MCF 10A (cell line): ENCODE measurements around the gene UBXN6. TPM values are rescaled to one million over a fixed set of nuclear protein-coding genes. Genes with fewer than 3 reads are reported as not detected.

Experiments
- Bru-seq: library from RNA; stranded (reverse); fragments of 400-500 nt; gene quantifications from one replicate; lab custom pipeline; 2021; lab: Mats Ljungman, UMichigan
- BruChase-seq, 2 experiments: library from RNA; stranded (reverse); fragments of 400-500 nt; gene quantifications; one replicate each; lab custom pipeline; 2021; lab: Mats Ljungman, UMichigan
- BruUV-seq: library from RNA; stranded (reverse); fragments of 400-500 nt; replicated peaks from 2 replicates; lab custom pipeline; 2021; lab: Mats Ljungman, UMichigan
- CTCF ChIA-PET: fragments of 300-600 bp; sonication (Branson Sonifier 250); formaldehyde crosslinking; extraction: SDS; loops from one replicate; lab custom pipeline; 2021; ENCODE audit warnings: antibody characterized with exemption, inconsistent platforms; lab: Yijun Ruan, JAX
- POLR2A ChIA-PET: fragments of 300-600, 350-650 bp; sonication (Branson Sonifier 250); formaldehyde crosslinking; extraction: SDS; loops from one replicate; lab custom pipeline; 2020; ENCODE audit warnings: antibody characterized with exemption, inconsistent platforms; lab: Yijun Ruan, JAX
- DNase-seq: peaks from one replicate; pipeline ENCODE4 v3.0.0-alpha.2; 2018; ENCODE audit not compliant: unreplicated experiment
- H3K27ac Mint-ChIP-seq: one replicate; pipeline ENCODE4 v1.8.0; 2022; ENCODE audit warnings: mild to moderate bottlenecking, low read depth, mixed read lengths; ENCODE audit not compliant: unreplicated experiment
- H3K27me3 Mint-ChIP-seq: one replicate; pipeline ENCODE4 v1.8.0; 2022; ENCODE audit warnings: mixed read lengths; ENCODE audit not compliant: insufficient read depth, unreplicated experiment
- H3K36me3 Mint-ChIP-seq: one replicate; pipeline ENCODE4 v1.8.0; 2022; ENCODE audit warnings: mild to moderate bottlenecking, moderate library complexity, mixed read lengths; ENCODE audit not compliant: insufficient read depth, unreplicated experiment
- H3K4me1 Mint-ChIP-seq: one replicate; pipeline ENCODE4 v1.8.0; 2022; ENCODE audit warnings: mixed read lengths; ENCODE audit not compliant: insufficient read depth, unreplicated experiment
- H3K4me3 Mint-ChIP-seq: one replicate; pipeline ENCODE4 v1.8.0; 2022; ENCODE audit warnings: mild to moderate bottlenecking, moderate library complexity, mixed read lengths; ENCODE audit not compliant: unreplicated experiment
- H3K9me3 Mint-ChIP-seq: one replicate; pipeline ENCODE4 v1.8.0; 2022; ENCODE audit warnings: mixed read lengths; ENCODE audit not compliant: unreplicated experiment
- intact Hi-C: fragments of 100-400 bp; cut with micrococcal nuclease; formaldehyde crosslinking; loops from 2 replicates; pipeline ENCODE4 v1.14.1; 2022
- long read RNA-seq: library from polyadenylated mRNA; stranded (forward); transcript quantifications from one replicate; pipeline ENCODE4 v2.0.0, GENCODE V29; 2022
- total RNA-seq: library from RNA; stranded (reverse); gene quantifications from 2 replicates; pipeline ENCODE4 v1.2.3, GENCODE V29; 2022
- TF ChIP-seq, protein P1 (sequence below): fragments of 200-600 bp; IDR thresholded peaks from one replicate; pipeline ENCODE4 v1.8.0; 2022; ENCODE audit warnings: antibody characterized with exemption, mild to moderate bottlenecking; ENCODE audit not compliant: unreplicated experiment

UBXN6 gene, protein sequence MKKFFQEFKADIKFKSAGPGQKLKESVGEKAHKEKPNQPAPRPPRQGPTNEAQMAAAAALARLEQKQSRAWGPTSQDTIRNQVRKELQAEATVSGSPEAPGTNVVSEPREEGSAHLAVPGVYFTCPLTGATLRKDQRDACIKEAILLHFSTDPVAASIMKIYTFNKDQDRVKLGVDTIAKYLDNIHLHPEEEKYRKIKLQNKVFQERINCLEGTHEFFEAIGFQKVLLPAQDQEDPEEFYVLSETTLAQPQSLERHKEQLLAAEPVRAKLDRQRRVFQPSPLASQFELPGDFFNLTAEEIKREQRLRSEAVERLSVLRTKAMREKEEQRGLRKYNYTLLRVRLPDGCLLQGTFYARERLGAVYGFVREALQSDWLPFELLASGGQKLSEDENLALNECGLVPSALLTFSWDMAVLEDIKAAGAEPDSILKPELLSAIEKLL
- 94.8 and 110 TPM in 2 replicates for total RNA-seq
- Bru-seq, nascent RNA, result percentile 57 among the genes with signal in this experiment
- percentile 80 among the genes with signal in this experiment for BruChase-seq, experiment 1, labeled RNA remaining after a 6-hour chase
- percentile 63 among the genes with signal in this experiment for BruChase-seq, experiment 2, labeled RNA remaining after a 2-hour chase
- long read RNA-seq, full-length matches to known transcripts, result 18 of 38 reads
- long read RNA-seq, partial matches to known transcripts, result 14 of 38 reads
- long read RNA-seq, other reads (novel, unspliced or antisense), result 6 of 38 reads

DNA sequence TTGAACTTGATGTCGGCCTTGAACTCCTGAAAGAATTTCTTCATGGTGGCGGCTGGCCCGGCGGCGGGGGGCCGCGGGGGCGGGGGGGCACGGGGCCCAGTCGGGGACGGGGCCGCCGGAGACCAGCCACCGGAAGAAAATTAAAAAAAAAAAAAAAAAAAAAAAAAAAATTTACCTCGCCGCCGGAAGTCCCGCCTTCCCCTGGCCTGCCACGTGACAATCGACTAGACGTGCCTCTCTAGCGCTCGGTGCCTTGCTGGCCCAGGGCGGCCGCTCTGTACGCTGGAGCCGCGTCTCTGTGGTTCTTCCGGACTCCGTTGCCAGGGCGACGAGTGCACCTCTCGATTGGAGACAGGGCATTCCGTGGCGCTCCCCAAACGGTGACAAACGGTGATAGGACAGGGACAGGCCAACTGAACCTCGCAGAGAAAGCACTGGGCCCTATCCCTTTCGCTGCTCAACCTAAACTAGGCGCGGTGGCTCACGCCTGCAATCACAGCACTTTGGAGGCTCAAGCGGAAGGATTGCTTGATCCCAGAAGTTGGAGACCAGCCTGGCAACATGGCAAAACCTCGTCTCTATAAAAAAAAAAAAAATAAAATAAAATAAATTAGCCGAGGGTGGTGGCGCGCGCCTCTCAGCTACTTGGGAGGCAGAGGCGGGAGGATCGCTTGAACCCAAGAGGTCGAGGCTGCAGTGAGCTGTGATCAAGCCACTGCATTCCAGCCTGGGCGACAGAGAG, at the start of gene UBXN6:
Gene UBXN6 (minus strand): TSS at position 141 of the 742 bp plus-strand sequence. CDS start 97 bp downstream, at position 44.
- H3K27me3 Mint-ChIP-seq, result no peaks in the 10 kb centered on the region
- peak; percentile 97 for DNase-seq
- H3K4me1 Mint-ChIP-seq, result peaks cover 22% of the 10 kb centered on the region
- POLR2A ChIA-PET, result interaction anchor here (1.6 to 7.7 kb wide), 3 partner anchors 13 to 56 kb away, joined by 5 to 67 read pairs (median 15); partner anchors contain the start of genes CHAF1A and HDGFL2
- H3K36me3 Mint-ChIP-seq, result peaks cover 27% of the 10 kb centered on the region
- BruUV-seq, result no TSS peak
- CTCF ChIA-PET, result interaction anchor here (0.7 kb wide), 2 partner anchors 121 to 178 kb away, joined by 3 read pairs; no protein-coding TSS in a partner anchor
- H3K9me3 Mint-ChIP-seq, result no peaks in the 10 kb centered on the region
- intact Hi-C loops, result no loop called here
- peak within 1 kb of the TSS; percentile 86 for H3K4me3 Mint-ChIP-seq
- TF ChIP-seq, protein P1, sequence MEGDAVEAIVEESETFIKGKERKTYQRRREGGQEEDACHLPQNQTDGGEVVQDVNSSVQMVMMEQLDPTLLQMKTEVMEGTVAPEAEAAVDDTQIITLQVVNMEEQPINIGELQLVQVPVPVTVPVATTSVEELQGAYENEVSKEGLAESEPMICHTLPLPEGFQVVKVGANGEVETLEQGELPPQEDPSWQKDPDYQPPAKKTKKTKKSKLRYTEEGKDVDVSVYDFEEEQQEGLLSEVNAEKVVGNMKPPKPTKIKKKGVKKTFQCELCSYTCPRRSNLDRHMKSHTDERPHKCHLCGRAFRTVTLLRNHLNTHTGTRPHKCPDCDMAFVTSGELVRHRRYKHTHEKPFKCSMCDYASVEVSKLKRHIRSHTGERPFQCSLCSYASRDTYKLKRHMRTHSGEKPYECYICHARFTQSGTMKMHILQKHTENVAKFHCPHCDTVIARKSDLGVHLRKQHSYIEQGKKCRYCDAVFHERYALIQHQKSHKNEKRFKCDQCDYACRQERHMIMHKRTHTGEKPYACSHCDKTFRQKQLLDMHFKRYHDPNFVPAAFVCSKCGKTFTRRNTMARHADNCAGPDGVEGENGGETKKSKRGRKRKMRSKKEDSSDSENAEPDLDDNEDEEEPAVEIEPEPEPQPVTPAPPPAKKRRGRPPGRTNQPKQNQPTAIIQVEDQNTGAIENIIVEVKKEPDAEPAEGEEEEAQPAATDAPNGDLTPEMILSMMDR, result no peak
- H3K27ac Mint-ChIP-seq, result peak within 1 kb of the TSS; percentile 85

DNA sequence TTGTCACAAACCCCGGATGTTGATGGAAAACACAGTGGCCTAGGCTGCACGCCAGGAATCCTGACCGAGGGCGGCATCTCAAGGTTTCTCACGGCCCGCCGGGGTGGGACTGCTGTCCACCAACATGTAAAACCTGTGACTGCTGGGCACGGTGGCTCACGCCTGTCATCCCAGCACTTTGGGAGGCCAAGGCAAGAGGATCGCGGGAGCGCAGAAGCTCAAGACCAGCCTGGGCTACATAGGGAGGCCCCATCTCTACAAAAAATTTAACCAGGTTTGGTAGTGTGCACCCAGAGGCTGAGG, 49.5 kb upstream of the UBXN6 start:
- Mint-ChIP-seq H3K27ac (no peak overlapping the region), H3K9me3 (no peaks in the 10 kb centered on the region), H3K27me3 (no peaks in the 10 kb centered on the region), H3K4me1 (peaks cover 10% of the 10 kb centered on the region), H3K36me3 (peaks cover 7% of the 10 kb centered on the region), H3K4me3 (no peak overlapping the region)
- intact Hi-C loops, result no loop called here
- TF ChIP-seq, protein P1, result no peak
- ChIA-PET CTCF (interaction anchor here (2.4 kb wide), 1 partner anchor 17 kb away, joined by 9 read pairs; no protein-coding TSS in a partner anchor), POLR2A (interaction anchor here (0.8 kb wide), 1 partner anchor 464 kb away, joined by 4 read pairs; no protein-coding TSS in a partner anchor)
- BruUV-seq, result no TSS peak
- DNase-seq, result no peak

DNA sequence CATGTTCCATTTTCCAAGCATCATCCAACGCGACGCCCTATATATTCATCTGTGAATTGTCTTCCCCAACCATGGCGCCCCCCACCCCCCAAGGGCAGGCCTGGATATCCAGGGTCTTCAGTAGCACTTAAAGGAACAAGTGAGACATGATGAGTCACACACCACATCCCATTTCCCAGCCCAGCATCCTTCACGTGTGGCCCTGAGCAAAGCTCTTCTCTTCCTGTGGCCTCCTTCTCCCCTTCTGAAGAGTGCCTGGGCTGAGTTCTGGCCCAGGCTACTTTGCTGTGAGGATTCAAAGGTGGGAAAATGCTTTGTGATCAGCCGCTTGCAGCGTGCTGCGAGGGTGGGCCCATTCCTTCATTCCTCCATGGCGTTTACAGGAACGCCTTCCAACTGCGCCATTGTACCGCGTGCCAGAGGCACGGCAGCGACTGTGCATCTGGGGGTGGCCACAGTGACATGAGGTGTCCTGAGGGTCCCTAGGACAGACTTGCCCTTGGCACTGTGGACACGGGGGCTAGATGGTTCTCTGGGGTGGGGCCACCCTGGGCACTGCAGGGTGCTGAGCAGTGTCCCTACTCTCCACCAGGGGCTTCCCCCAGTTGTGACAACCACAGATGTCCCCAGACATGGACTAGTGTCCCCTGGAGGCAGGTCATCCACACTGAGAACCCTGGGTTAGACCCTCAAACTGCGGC, 49.0 kb upstream of the UBXN6 start:
- peak; percentile 48 for DNase-seq
- Mint-ChIP-seq H3K4me3 (no peak overlapping the region), H3K36me3 (peaks cover 7% of the 10 kb centered on the region), H3K4me1 (peaks cover 10% of the 10 kb centered on the region), H3K9me3 (no peaks in the 10 kb centered on the region), H3K27me3 (no peaks in the 10 kb centered on the region), H3K27ac (no peak overlapping the region)
- ChIA-PET POLR2A (interaction anchor here (0.6 to 0.8 kb wide), 2 partner anchors 73 to 465 kb away, joined by 3 to 4 read pairs; no protein-coding TSS in a partner anchor), CTCF (interaction anchor here (0.8 to 2.4 kb wide), 2 partner anchors 17 to 18 kb away, joined by 3 to 9 read pairs; no protein-coding TSS in a partner anchor)
- TF ChIP-seq, protein P1, result no peak
- intact Hi-C loops, result no loop called here
- no TSS peak for BruUV-seq
